NCI-H1417 treated with DMSO at 0.1 percent for 48 hours (cell line): Measurements from ENCODE around the gene ACVR1B.

Experiments used
- DNase-seq: peaks from one replicate; lab custom pipeline; 2025; lab: John Stamatoyannopoulos, UW

Gene ACVR1B

GRCh38 chr12:52005218-52005902 lies 53.9 kb downstream of the ACVR1B start:
- DNase-seq = no peak

GRCh38 chr12:52005903-52006703 lies 54.6 kb downstream of the ACVR1B start:
- DNase-seq = no peak

DNA sequence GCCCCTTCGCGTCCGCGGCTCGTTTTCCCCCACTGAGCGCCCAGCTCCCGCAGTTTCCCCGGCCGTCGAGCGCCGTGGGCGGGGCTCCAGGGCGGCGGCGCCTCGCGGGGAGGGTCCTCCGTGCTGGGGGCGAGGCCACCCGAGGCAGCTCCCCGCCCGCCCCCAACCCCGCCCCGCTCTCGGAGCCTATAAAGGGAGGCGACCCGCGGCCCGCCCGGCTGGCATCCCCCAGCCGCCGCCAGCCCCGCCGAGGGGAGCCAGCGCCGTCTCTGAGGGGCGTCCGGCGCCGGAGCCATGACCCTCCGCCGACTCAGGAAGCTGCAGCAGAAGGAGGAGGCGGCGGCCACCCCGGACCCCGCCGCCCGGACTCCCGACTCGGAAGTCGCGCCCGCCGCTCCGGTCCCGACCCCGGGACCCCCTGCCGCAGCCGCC lies 55.2 kb downstream of the ACVR1B start, which contains the start of gene TAMALIN:
Gene TAMALIN, plus strand, starts transcription at position 221 of the 432 bp plus-strand sequence. Its CDS starts 74 bp downstream, at position 295.
- no peak for DNase-seq

DNA sequence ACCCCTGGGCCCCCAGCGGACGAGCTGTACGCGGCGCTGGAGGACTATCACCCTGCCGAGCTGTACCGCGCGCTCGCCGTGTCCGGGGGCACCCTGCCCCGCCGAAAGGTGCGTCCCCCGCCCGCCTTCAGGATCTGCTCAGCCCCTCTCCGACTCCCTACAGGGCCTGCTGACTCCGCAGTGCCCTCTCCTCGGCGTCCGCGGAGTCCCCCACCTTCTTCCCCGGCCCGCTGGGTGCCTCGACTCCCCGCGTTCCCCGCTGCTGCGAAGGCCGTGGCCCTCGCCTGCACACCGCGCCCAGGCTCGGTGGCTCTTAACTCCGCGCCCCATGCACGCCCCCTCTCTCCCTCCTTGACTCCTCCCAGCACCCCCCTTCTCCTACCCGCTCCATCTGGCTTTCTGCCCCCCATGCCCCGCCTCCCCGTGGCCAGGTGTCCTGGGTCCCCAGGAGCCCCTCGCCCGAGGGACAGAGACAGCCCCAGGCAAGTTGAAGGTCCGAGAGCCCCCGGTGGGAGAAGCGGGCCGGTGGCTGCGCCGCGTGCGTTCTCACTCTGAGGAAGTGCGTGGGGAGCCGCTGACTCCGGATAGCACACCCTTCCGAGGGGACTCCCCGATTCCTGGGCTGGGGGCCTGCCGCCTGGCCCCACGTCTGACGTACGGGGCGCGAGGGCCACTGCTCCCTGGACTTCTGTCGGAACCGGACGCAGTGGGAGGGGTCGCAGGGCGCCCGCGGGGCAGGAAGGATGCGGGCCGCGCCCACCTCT lies 55.8 kb downstream of the ACVR1B start:
- DNase-seq = no peak

GRCh38 chr12:52007982-52008510 lies 56.5 kb downstream of the ACVR1B start:
- DNase-seq = no peak

GRCh38 chr12:52009081-52009751 lies 57.7 kb downstream of the ACVR1B start:
- no peak for DNase-seq

GRCh38 chr12:52010152-52010622 lies 58.7 kb downstream of the ACVR1B start:
- no peak for DNase-seq

DNA sequence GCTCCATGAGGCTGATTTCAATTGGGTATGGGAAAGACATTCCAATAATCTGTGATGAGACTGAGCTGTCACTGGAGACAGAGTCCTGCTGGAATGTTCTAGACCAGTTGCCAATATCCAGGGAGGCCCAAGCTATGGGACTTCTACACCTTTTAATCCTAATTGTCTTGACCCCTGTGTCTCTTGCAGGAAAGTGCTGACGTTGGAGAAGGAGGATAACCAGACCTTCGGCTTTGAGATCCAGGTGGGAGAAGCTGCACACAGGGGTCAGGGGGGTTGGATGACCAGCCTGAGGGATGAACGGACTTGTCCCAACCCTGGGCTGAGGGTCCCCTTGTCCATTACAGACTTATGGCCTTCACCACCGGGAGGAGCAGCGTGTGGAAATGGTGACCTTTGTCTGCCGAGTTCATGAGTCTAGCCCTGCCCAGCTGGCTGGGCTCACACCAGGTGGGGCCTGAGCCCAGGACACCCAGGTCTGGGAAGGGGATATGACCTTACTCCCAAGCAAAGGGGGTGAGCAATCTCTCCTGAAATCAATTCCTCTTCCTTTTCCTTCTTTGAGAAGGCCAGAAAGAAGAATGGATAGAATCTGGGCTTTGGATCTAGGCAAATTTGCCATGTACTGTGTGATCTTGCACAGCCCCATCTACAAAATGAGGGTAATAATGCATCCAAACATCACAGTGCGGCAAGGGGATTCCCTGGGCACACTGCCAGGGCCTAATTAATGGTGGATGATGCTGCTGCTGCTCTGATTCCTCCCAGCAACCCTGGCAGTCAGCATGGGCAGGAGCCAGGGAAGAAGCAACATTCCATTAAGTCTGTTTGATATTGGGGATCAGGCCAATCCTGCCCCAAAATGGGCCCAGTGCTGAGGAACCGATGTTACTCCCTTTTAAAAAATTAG lies 59.4 kb downstream of the ACVR1B start:
- DNase-seq = no peak

DNA sequence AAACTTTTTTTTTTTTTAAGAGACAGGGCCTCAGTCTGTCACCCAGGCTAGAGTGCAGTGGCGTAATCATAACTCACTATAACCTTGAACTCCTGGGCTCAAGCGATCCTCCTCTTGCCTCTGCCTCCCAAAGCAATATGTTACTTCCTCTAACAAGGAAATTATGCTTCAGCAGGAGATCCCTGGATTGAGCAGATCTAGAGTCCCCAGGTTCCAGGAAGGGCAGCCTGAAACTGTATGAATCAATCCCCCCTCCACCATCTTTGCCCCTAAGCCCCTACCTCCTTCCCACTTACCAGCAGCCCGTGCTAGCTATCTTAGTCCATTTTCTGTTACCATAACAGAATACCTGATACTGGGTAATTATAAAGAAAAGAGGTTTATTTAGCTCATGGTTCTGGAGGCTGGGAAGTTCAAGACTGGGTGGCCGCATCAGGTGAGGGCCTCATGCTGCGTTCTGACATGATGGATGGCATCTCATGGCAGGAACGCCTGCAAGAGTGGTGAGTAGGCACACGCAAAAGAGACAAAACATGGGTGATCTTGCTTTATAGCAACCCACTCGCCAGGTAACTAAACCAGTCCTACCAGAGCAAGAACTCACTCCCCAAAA lies 60.2 kb downstream of the ACVR1B start:
- no peak for DNase-seq

GRCh38 chr12:52013626-52014310 lies 62.3 kb downstream of the ACVR1B start:
- no peak for DNase-seq

GRCh38 chr12:52014567-52015530 lies 63.4 kb downstream of the ACVR1B start:
- no peak for DNase-seq

GRCh38 chr12:52015532-52016041 lies 64.1 kb downstream of the ACVR1B start:
- no peak for DNase-seq

DNA sequence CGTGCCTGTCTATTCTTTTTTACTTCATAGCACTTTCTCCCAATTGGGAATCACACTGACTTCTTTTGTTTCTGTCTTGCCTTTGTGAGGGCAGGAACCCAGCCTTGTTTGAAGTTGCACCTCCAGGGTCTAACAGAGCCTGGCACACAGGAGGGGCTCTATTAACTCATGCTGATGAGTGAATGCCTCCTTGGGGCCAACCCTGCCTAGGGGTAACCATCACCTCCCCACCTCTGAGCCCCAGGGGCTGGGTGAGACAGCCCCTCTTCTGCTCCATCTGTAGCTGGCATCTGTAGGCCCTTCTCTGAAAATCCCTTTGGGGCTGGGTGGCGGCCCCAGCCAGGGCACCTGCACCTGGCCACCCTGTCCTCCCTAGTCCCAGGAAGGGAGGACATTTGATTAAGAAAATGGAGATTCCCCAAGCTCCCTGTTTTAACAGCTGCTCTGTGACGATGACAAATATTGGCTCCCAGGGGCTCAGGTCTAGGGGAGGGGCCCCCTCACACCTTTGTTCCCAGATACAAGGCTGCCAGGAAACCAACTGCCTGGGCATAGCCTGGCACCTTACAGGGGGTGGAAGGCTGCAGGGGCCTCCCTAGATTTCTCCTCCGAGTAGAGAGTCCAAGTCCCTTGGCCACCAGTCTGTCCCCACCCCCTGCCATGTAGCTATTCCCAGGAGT lies 67.1 kb downstream of the ACVR1B start:
- DNase-seq = no peak

DNA sequence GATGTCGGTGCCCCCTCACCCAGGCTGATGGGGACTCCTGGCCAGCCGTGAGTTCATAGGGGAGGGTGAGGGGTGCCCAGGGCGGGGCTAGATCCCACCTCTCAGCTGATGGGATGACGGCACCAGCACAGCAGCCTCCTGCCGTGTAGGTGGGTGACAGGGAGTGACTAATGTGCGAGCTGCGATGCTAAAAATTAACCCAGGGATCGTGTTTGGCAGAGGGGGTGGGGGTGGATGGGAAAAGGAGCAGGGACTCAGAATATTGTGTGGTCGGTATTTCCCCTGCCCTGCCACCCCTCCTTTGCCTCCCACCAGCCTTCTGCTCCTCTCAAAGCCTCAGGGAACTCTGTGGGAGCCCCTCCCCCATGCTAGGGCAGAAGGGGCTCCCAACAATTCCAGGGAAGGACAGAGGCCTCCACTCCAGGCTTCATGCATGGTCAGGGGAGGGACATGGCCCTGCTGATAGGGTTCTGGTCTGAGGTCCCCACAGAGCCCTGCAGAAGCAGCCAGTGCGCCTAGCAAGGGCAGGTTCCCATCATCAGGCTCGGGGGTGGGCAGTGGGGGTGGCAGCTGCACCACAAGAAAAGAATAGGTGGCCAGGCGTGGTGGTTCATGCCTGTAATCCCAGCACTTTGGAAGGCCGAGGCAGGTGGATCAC lies 67.7 kb downstream of the ACVR1B start:
- no peak for DNase-seq

GRCh38 chr12:52020539-52021336 lies 69.2 kb downstream of the ACVR1B start:
- DNase-seq = no peak

DNA sequence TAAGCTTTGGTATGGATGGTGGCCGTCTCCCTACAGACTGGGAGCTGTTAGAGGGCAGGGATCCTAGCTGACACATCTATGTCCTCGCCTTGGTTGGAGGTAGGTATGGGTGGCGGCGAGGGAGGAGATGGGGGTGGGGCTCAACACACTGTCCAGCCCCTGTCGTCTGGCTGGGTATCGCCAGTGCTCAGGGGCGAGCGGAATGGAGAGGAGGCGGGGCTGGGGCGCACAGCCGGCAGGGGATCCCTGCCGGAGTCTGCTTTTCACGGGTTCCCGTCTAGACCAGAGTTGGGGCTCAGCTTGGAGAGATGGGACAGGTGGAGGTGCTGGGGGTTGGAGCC lies 71.3 kb downstream of the ACVR1B start:
- DNase-seq = no peak
